SK-N-SH (cell line): ENCODE data around the gene UCKL1. TPM values are rescaled to one million over a fixed set of nuclear protein-coding genes. Genes with fewer than 3 reads are reported as not detected.
A peak's percentile ranks its signal among the peaks of the same experiment; 100 is the strongest.

Source experiments
- CTCF ChIA-PET: fragments of 300-600, 350-600 bp; formaldehyde crosslinking; extraction: SDS; loops from one replicate; lab custom pipeline; 2021; lab: Yijun Ruan, JAX
- POLR2A ChIA-PET: fragments of 350-600 bp; sonication (Branson Sonifier 250); formaldehyde crosslinking; extraction: SDS; loops from one replicate; lab custom pipeline; 2020; ENCODE audit warnings: antibody characterized with exemption, inconsistent platforms; lab: Yijun Ruan, JAX
- DNase-seq: peaks from one replicate; pipeline ENCODE4 v3.0.0; 2012
- H2AFZ ChIP-seq: fragments of 200-600 bp; sonication (generic); 2 replicates; pipeline ENCODE4 v1.8.1; 2016; ENCODE audit warnings: antibody characterized with exemption, mild to moderate bottlenecking, low read depth
- H3F3A ChIP-seq: fragments of 200-600 bp; sonication (generic); replicated peaks from 2 replicates; pipeline ENCODE3; 2016; ENCODE audit warnings: antibody characterized with exemption, mild to moderate bottlenecking; ENCODE audit not compliant: insufficient read depth
- H3K27ac ChIP-seq, 2 experiments: fragments of 200-500 bp in 1 of 2; fragments of 200-600 bp in 1 of 2; sonication (Bioruptor generic) in 1 of 2; sonication (generic), shearing (Covaris generic) in 1 of 2; 2 replicates each; pipeline versions ENCODE4 v1.5.1 to v1.6.1; 2014 to 2016; ENCODE audit warnings: low read depth in 2 of 2, inconsistent platforms in 1 of 2, low read length in 1 of 2, mild to moderate bottlenecking in 1 of 2, mixed read lengths in 1 of 2
- H3K27me3 ChIP-seq: fragments of 200-600 bp; sonication (generic), shearing (Covaris generic); 2 replicates; pipeline ENCODE4 v1.6.1; 2016; ENCODE audit warnings: mixed run types; ENCODE audit not compliant: insufficient read depth
- H3K36me3 ChIP-seq, 2 experiments: fragments of 200-500 bp in 1 of 2; fragments of 200-600 bp in 1 of 2; sonication (Bioruptor generic) in 1 of 2; sonication (generic) in 1 of 2; replicated peaks in 1 of 2; 2 replicates each; pipeline versions ENCODE3 to v1.5.1; 2014 to 2016; ENCODE audit warnings: low read length in 1 of 2, mild to moderate bottlenecking in 1 of 2; ENCODE audit not compliant: insufficient read depth in 2 of 2, control insufficient read depth in 1 of 2
- H3K4me1 ChIP-seq, 2 experiments: fragments of 200-500 bp in 1 of 2; fragments of 200-600 bp in 1 of 2; sonication (Bioruptor generic) in 1 of 2; sonication (generic), shearing (Covaris generic) in 1 of 2; 2 replicates each; pipeline versions ENCODE4 v1.5.1 to v1.6.1; 2014 to 2016; ENCODE audit warnings: low read depth in 1 of 2, low read length in 1 of 2, mixed run types in 1 of 2; ENCODE audit not compliant: insufficient read depth in 2 of 2, control insufficient read depth in 1 of 2
- H3K4me2 ChIP-seq: fragments of 200-600 bp; sonication (generic), shearing (Covaris generic); 2 replicates; pipeline ENCODE4 v1.6.1; 2017; ENCODE audit warnings: mixed run types
- H3K4me3 ChIP-seq, 2 experiments: fragments of 200-500 bp in 1 of 2; fragments of 200-600 bp in 1 of 2; sonication (Bioruptor generic) in 1 of 2; sonication (generic), shearing (Covaris generic) in 1 of 2; 2 replicates each; pipeline versions ENCODE4 v1.5.1 to v1.8.1; 2014 to 2016; ENCODE audit warnings: low read depth in 2 of 2, inconsistent platforms in 1 of 2, low read length in 1 of 2, mild to moderate bottlenecking in 1 of 2, mixed read lengths in 1 of 2, moderate library complexity in 1 of 2
- H3K79me2 ChIP-seq: fragments of 200-600 bp; sonication (generic); 2 replicates; pipeline ENCODE4 v1.8.1; 2017; ENCODE audit warnings: mild to moderate bottlenecking; ENCODE audit not compliant: insufficient read depth
- H3K9ac ChIP-seq: fragments of 200-600 bp; sonication (generic); 2 replicates; pipeline ENCODE4 v1.6.1; 2017; ENCODE audit warnings: mixed run types
- H3K9me2 ChIP-seq: fragments of 200-600 bp; sonication (generic); 2 replicates; pipeline ENCODE4 v1.6.1; 2017; ENCODE audit warnings: mixed run types
- H3K9me3 ChIP-seq: fragments of 200-600 bp; sonication (generic); 2 replicates; pipeline ENCODE4 v1.6.1; 2017; ENCODE audit warnings: mixed run types, mild to moderate bottlenecking, moderate library complexity
- H4K20me1 ChIP-seq: fragments of 200-600 bp; sonication (generic); 2 replicates; pipeline ENCODE4 v1.6.1; 2017; ENCODE audit warnings: mild to moderate bottlenecking, mixed run types; ENCODE audit not compliant: insufficient read depth
- CHD2 ChIP-seq: fragments of 150-350 bp; IDR thresholded peaks from 2 replicates; pipeline ENCODE4 v1.6.1; 2018; ENCODE audit warnings: low read length; ENCODE audit not compliant: partially characterized antibody
- EP300 ChIP-seq, 2 experiments: IDR thresholded peaks; 2 replicates each; pipeline versions ENCODE4 v1.4.0 to v1.6.1; 2012; ENCODE audit warnings: borderline replicate concordance in 1 of 2, low read depth in 1 of 2, low read length in 1 of 2
- GATA2 ChIP-seq: sonication (generic); formaldehyde crosslinking; IDR thresholded peaks from 2 replicates; pipeline ENCODE4 v1.5.0; 2020; ENCODE audit warnings: mild to moderate bottlenecking, missing genetic modification reagents
- JUND ChIP-seq: IDR thresholded peaks from 2 replicates; pipeline ENCODE4 v1.4.0; 2012
- NFIC ChIP-seq: IDR thresholded peaks from 2 replicates; pipeline ENCODE4 v1.4.0; 2012; ENCODE audit warnings: borderline replicate concordance
- POLR2AphosphoS5 ChIP-seq: IDR thresholded peaks from 2 replicates; pipeline ENCODE4 v1.6.1; 2012; ENCODE audit warnings: low read depth, low read length
- RAD21 ChIP-seq: IDR thresholded peaks from 2 replicates; pipeline ENCODE4 v1.6.1; 2012; ENCODE audit warnings: mild to moderate bottlenecking, low read length
- RFX5 ChIP-seq: IDR thresholded peaks from 2 replicates; pipeline ENCODE4 v1.6.1; 2012; ENCODE audit warnings: mild to moderate bottlenecking, improper control_type of control experiment, low read length
- SIN3A ChIP-seq: IDR thresholded peaks from 2 replicates; pipeline ENCODE4 v1.6.1; 2012; ENCODE audit warnings: low read depth, mild to moderate bottlenecking, low read length, moderate library complexity, borderline replicate concordance
- TAF1 ChIP-seq: IDR thresholded peaks from 2 replicates; pipeline ENCODE4 v1.6.1; 2012; ENCODE audit warnings: low read depth, mild to moderate bottlenecking, low read length, moderate library complexity, borderline replicate concordance
- TCF12 ChIP-seq: IDR thresholded peaks from 2 replicates; pipeline ENCODE4 v1.4.0; 2012
- WGBS: methylation state at CpG from one replicate; pipeline ENCODE4 v1.1.6; 2017; ENCODE audit warnings: low lambda C conversion rate; 5-methylcytosine and 5-hydroxymethylcytosine counted together
- polyA plus RNA-seq, 3 experiments: library from polyadenylated mRNA; depleted of rRNA; stranded (reverse); fragments of >200 nt; gene quantifications; 2 replicates each; pipeline ENCODE4 v1.2.3, GENCODE V29; 2012

UCKL1 gene
- polyA plus RNA-seq, 1 of the 3 experiments (the other 2 are of a cell fraction): 71.6 TPM

- WGBS: 85% methylated on average over 5 of the region's 17 CpGs
- Histone ChIP-seq H3K79me2 (peaks cover 88% of the 10 kb centered on the region), H4K20me1 (peaks cover 82% of the 10 kb centered on the region), H3K9me2 (no peaks in the 10 kb centered on the region), H3K27me3 (no peaks in the 10 kb centered on the region), H3K36me3 (no peaks in the 10 kb centered on the region), H3K27ac (no peak overlapping the region; a peak in 1 of 4 replicates), H2AFZ (no peak overlapping the region), H3F3A (peaks cover 23% of the 10 kb centered on the region), H3K4me1 (peaks cover 19 to 59% of the 10 kb centered on the region in 2 experiments; a peak in 3 of 4 replicates), H3K4me2 (no peak overlapping the region), H3K4me3 (no peak overlapping the region), H3K9ac (no peak overlapping the region), H3K9me3 (no peaks in the 10 kb centered on the region)
- no peak for DNase-seq
- TF ChIP-seq TCF12: no peak
- no peak for TF ChIP-seq SIN3A
- no peak for TF ChIP-seq EP300 (IDR thresholded peaks at IDR 0.05; ENCODE audit: borderline replicate concordance in 1 of 2, low read depth in 1 of 2, low read length in 1 of 2)
- TF ChIP-seq GATA2: no peak
- TF ChIP-seq TAF1: no peak
- TF ChIP-seq RAD21: no peak
- no peak for TF ChIP-seq POLR2AphosphoS5
- TF ChIP-seq RFX5: no peak
- TF ChIP-seq JUND: no peak
- CTCF ChIA-PET: interaction anchor here (1.4 to 2.1 kb wide), 4 partner anchors 22 to 414 kb away, joined by 4 to 13 read pairs (median 10); partner anchors contain the start of gene PTK6
- POLR2A ChIA-PET: no interaction called here
Measured at GRCh38 chr20:63951398-63952209, 4.6 kb downstream of the UCKL1 start.

GRCh38 chr20:63950701-63951397 lies 5.4 kb downstream of the UCKL1 start:
- peaks cover 89% of the 10 kb centered on the region for H4K20me1 ChIP-seq
- no peak for TF ChIP-seq CHD2
- TF ChIP-seq NFIC: no peak
- TF ChIP-seq, all 33 proteins: peak for 0
- H3K4me2 ChIP-seq: no peak overlapping the region

More at GRCh38 chr20:63950701-63951397, 5.4 kb downstream of the UCKL1 start:
- no peak overlapping the region for H3K4me3 ChIP-seq
- H3K9me2 ChIP-seq: no peaks in the 10 kb centered on the region
- peaks cover 19 to 59% of the 10 kb centered on the region in 2 experiments; a peak in 3 of 4 replicates for H3K4me1 ChIP-seq
- H3K79me2 ChIP-seq: peaks cover 90% of the 10 kb centered on the region
- ChIA-PET CTCF (interaction anchor here (1.4 to 2.1 kb wide), 4 partner anchors 23 to 413 kb away, joined by 4 to 13 read pairs (median 10); partner anchors contain the start of gene PTK6), POLR2A (no interaction called here)
- H3K9ac ChIP-seq: no peak overlapping the region
- peaks cover 0 to 3% of the 10 kb centered on the region in 2 experiments for H3K36me3 ChIP-seq
- DNase-seq: no peak
- H3F3A ChIP-seq: peaks cover 23% of the 10 kb centered on the region
- peak overlapping the region in 1 of 2 experiments; percentile 81; a peak in 3 of 4 replicates for H3K27ac ChIP-seq
- H3K9me3 ChIP-seq: no peaks in the 10 kb centered on the region
- WGBS: 90% methylated on average over 4 of the region's 20 CpGs
- H3K27me3 ChIP-seq: no peaks in the 10 kb centered on the region
- no peak overlapping the region for H2AFZ ChIP-seq
